22Rv1 (cell line): ENCODE results near the gene VPS35L.

Source experiments
- ZFX ChIP-seq: fragments of 450-650 bp; IDR thresholded peaks from 2 replicates; pipeline ENCODE4 v1.6.1; 2017; ENCODE audit warnings: antibody characterized with exemption, borderline replicate concordance
- TF ChIP-seq, protein P1 (sequence below): fragments of 450-650 bp; IDR thresholded peaks from 2 replicates; pipeline ENCODE4 v1.5.1; 2017; ENCODE audit warnings: mild to moderate bottlenecking

DNA sequence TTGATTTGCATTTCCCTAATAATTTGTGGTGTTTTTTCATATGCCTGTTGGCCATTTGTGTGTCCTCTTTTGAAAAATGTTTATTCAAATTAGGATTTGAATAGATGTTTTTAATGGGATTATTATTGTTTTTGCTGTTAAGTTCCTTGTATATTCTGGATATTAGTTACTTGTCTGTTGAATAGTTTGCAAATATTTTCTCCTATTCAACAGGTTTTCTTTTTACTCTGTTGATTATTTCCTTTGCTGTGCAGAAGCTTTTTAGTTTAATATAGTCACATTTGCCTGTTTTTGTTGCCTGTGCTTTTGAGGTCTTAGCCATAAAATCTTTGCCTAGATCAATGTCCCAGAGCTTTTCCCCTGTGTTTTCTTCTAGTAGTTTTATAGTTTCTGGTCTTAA, 43.2 kb upstream of the VPS35L start:
- TF ChIP-seq, protein P1, sequence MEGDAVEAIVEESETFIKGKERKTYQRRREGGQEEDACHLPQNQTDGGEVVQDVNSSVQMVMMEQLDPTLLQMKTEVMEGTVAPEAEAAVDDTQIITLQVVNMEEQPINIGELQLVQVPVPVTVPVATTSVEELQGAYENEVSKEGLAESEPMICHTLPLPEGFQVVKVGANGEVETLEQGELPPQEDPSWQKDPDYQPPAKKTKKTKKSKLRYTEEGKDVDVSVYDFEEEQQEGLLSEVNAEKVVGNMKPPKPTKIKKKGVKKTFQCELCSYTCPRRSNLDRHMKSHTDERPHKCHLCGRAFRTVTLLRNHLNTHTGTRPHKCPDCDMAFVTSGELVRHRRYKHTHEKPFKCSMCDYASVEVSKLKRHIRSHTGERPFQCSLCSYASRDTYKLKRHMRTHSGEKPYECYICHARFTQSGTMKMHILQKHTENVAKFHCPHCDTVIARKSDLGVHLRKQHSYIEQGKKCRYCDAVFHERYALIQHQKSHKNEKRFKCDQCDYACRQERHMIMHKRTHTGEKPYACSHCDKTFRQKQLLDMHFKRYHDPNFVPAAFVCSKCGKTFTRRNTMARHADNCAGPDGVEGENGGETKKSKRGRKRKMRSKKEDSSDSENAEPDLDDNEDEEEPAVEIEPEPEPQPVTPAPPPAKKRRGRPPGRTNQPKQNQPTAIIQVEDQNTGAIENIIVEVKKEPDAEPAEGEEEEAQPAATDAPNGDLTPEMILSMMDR: no peak
- TF ChIP-seq ZFX: no peak
